Neuronal stem cell (in vitro differentiated cells): ENCODE results near the gene LILRB3.
"Not testable (repeated sequence)": the region's sequence is repeated elsewhere in the genome, so short reads cannot be mapped to it uniquely, and the experiment has no call there.

Source experiments
- DNase-seq: peaks from one replicate; pipeline ENCODE4 v3.0.0-alpha.2; 2013; ENCODE audit warnings: low spot score
- H2AFZ ChIP-seq: one replicate; pipeline ENCODE4 v1.6.1; 2013; ENCODE audit warnings: mild to moderate bottlenecking, low read length, inconsistent platforms
- H2AK5ac ChIP-seq: 2 replicates; pipeline ENCODE4 v1.6.1; 2013; ENCODE audit warnings: low read depth, mild to moderate bottlenecking, inconsistent platforms, low read length, moderate library complexity, mixed read lengths
- H2BK120ac ChIP-seq: 2 replicates; pipeline ENCODE4 v1.6.1; 2013; ENCODE audit warnings: low read depth, mild to moderate bottlenecking, inconsistent platforms, low read length, moderate library complexity, mixed read lengths
- H2BK12ac ChIP-seq: one replicate; pipeline ENCODE4 v1.6.1; 2013; ENCODE audit warnings: low read length, inconsistent platforms
- H2BK15ac ChIP-seq: 2 replicates; pipeline ENCODE4 v1.6.1; 2013; ENCODE audit warnings: mild to moderate bottlenecking, low read length, inconsistent platforms, mixed read lengths
- H2BK5ac ChIP-seq: one replicate; pipeline ENCODE4 v1.6.1; 2013; ENCODE audit warnings: inconsistent platforms, mild to moderate bottlenecking, low read length, moderate library complexity
- H3K14ac ChIP-seq: one replicate; pipeline ENCODE4 v1.6.1; 2013; ENCODE audit warnings: low read length, inconsistent platforms
- H3K18ac ChIP-seq: 2 replicates; pipeline ENCODE4 v1.6.1; 2013; ENCODE audit warnings: low read length, inconsistent platforms
- H3K23ac ChIP-seq: 2 replicates; pipeline ENCODE4 v1.6.1; 2013; ENCODE audit warnings: low read depth, mild to moderate bottlenecking, mixed read lengths, low read length, inconsistent platforms; ENCODE audit not compliant: poor library complexity
- H3K27ac ChIP-seq: replicated peaks from 3 replicates; pipeline ENCODE4 v1.5.1; 2013; ENCODE audit warnings: low read length, inconsistent platforms
- H3K27me3 ChIP-seq, 3 experiments: 2 replicates each; pipeline ENCODE4 v1.6.1; 2013; ENCODE audit warnings: low read length in 3 of 3, mild to moderate bottlenecking in 2 of 3, inconsistent platforms in 1 of 3, low read depth in 1 of 3, mixed read lengths in 1 of 3, moderate library complexity in 1 of 3; ENCODE audit not compliant: control insufficient read depth in 3 of 3, insufficient read depth in 3 of 3
- H3K36me3 ChIP-seq, 2 donors: replicated peaks in 1 of 2; 2 replicates each; pipeline ENCODE4 v1.6.1; 2013; ENCODE audit warnings: low read length in 2 of 2; ENCODE audit not compliant: control insufficient read depth in 2 of 2, insufficient read depth in 2 of 2
- H3K4ac ChIP-seq: 2 replicates; pipeline ENCODE4 v1.6.1; 2013; ENCODE audit warnings: inconsistent platforms, mild to moderate bottlenecking, low read length, moderate library complexity
- H3K4me1 ChIP-seq, 2 donors: 1 replicate in 1 of 2; 2 replicates in 1 of 2; pipeline ENCODE4 v1.6.1; 2013; ENCODE audit warnings: low read length in 2 of 2, low read depth in 1 of 2; ENCODE audit not compliant: control insufficient read depth in 2 of 2, insufficient read depth in 1 of 2
- H3K4me2 ChIP-seq: one replicate; pipeline ENCODE4 v1.6.1; 2013; ENCODE audit warnings: mild to moderate bottlenecking, low read length, inconsistent platforms; ENCODE audit not compliant: insufficient read depth, poor library complexity, severe bottlenecking
- H3K4me3 ChIP-seq, 2 donors: 2 replicates each; pipeline ENCODE4 v1.5.1; 2013; ENCODE audit warnings: low read length in 2 of 2, mild to moderate bottlenecking in 2 of 2, inconsistent platforms in 1 of 2, moderate library complexity in 1 of 2
- H3K79me1 ChIP-seq: one replicate; pipeline ENCODE4 v1.6.1; 2013; ENCODE audit warnings: low read depth, mild to moderate bottlenecking, inconsistent platforms, low read length, moderate library complexity
- H3K9ac ChIP-seq: one replicate; pipeline ENCODE4 v1.6.1; 2013; ENCODE audit warnings: mild to moderate bottlenecking, low read depth, low read length, inconsistent platforms; ENCODE audit not compliant: poor library complexity
- H3K9me3 ChIP-seq, 2 donors: replicated peaks in 1 of 2; 2 replicates each; pipeline versions ENCODE3 to v1.6.1; 2013; ENCODE audit warnings: low read length in 2 of 2, mild to moderate bottlenecking in 2 of 2, inconsistent platforms in 1 of 2, low read depth in 1 of 2, mixed read lengths in 1 of 2, moderate library complexity in 1 of 2; ENCODE audit not compliant: control insufficient read depth in 2 of 2, insufficient read depth in 1 of 2
- H4K8ac ChIP-seq: one replicate; pipeline ENCODE4 v1.6.1; 2013; ENCODE audit warnings: low read depth, mild to moderate bottlenecking, inconsistent platforms, low read length, moderate library complexity
- H4K91ac ChIP-seq: one replicate; pipeline ENCODE4 v1.6.1; 2013; ENCODE audit warnings: low read length, low read depth, mild to moderate bottlenecking, inconsistent platforms; ENCODE audit not compliant: poor library complexity
- WGBS, 2 donors: extraction: QIAGEN DNeasy Blood & Tissue Kit; methylation state at CpG; one replicate each; pipeline ENCODE4 v1.1.7; 2013; ENCODE audit warnings: missing lambda C conversion rate in 2 of 2, mixed read lengths in 1 of 2; ENCODE audit not compliant: insufficient read length in 2 of 2, insufficient replicate concordance in 1 of 2; ENCODE audit errors: extremely low coverage in 2 of 2; 5-methylcytosine and 5-hydroxymethylcytosine counted together

The LILRB3 gene

DNA sequence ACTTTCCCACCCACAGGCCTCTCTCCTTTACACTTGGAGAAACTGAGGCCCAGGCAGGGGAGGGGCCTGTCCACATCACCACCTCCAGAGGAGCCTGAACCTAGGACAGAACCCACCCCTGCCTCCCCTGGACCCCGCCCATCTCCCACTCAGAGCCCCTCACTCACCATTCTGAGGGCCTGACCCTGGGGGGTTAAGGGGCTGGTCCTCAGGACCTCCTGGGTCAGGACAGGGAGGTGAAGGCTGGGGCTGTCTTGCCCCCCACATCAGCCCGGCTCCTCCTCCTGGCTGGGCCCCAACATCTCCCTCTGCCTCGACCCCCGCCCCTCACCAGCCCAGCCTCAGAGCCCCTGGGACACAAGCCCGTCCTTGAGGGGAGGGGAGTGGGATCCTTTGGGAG is 3.1 kb downstream of the LILRB3 start:
- not testable (repeated sequence) for H2AFZ ChIP-seq, H3K9me3 ChIP-seq, H4K91ac ChIP-seq, H2BK120ac ChIP-seq, H3K4me3 ChIP-seq, DNase-seq, H3K4me1 ChIP-seq, H2BK15ac ChIP-seq, H3K23ac ChIP-seq, H2BK5ac ChIP-seq, H3K14ac ChIP-seq, H3K36me3 ChIP-seq, H4K8ac ChIP-seq, H2AK5ac ChIP-seq, H3K79me1 ChIP-seq, H3K9ac ChIP-seq, H3K4ac ChIP-seq, H3K27me3 ChIP-seq, H3K18ac ChIP-seq, H3K27ac ChIP-seq, H3K4me2 ChIP-seq, H2BK12ac ChIP-seq
- no CpG with 5 or more reads among the region's 5 CpGs for WGBS, 2 donors

DNA sequence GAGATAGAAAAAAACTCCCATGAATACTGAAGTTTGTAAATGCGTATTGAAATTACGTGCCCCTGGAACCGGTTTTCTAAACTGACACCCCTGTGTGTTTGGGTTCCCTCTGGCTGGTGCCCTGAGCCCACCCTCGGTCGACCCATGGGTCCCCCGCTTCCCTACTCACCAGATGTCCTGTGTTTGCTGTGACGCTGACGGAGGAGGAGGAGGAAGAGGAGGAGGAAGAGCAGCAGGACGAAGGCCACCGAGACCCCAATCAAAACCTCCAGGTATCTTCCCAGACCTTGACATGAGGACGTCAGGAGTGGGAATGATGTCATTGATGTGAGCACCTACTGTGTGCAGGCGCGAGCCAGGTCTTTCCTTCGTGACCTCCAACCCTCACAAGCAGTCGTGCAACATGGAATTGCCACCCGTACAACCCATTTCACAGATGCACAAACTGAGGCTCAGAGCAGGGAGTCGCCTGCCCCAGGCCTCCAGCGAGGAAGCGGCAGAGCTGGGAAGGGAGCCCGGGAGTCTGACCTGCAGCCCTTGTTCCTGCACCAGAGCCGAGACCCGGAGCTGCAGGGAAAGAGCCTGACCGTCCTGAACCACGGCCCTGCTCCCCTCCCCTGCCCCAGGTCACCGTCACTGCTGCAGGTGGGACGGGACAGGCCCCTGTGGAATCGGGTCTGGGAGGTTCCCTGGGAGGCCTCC is 3.7 kb downstream of the LILRB3 start:
- H3K27me3 ChIP-seq: peaks cover 0 to 2% (median 0%) of the 10 kb centered on the region in 3 experiments
- H3K9ac ChIP-seq: no peak overlapping the region
- peak overlapping the region; percentile 41 for H2BK12ac ChIP-seq
- H2AFZ ChIP-seq: no peak overlapping the region
- no peaks in the 10 kb centered on the region for H3K79me1 ChIP-seq
- H3K27ac ChIP-seq: no peak overlapping the region
- H3K4me1 ChIP-seq: no peaks in the 10 kb centered on the region
- WGBS, 2 donors: no CpG with 5 or more reads among the region's 27 CpGs
- no peak overlapping the region for H3K4me2 ChIP-seq
- H3K4ac ChIP-seq: no peak overlapping the region
- no peak overlapping the region for H3K18ac ChIP-seq
- no peak overlapping the region for H2BK15ac ChIP-seq
- no peak overlapping the region for H4K91ac ChIP-seq
- H2BK120ac ChIP-seq: no peak overlapping the region
- no peak overlapping the region for H3K4me3 ChIP-seq
- no peak overlapping the region for H2AK5ac ChIP-seq
- no peak overlapping the region for H3K23ac ChIP-seq
- no peak overlapping the region for H4K8ac ChIP-seq
- peak overlapping the region; percentile 17 for H3K14ac ChIP-seq
- peaks cover 0 to 2% of the 10 kb centered on the region in 2 donors for H3K9me3 ChIP-seq
- H3K36me3 ChIP-seq: peaks cover 0 to 4% of the 10 kb centered on the region in 2 donors
- no peak for DNase-seq
- H2BK5ac ChIP-seq: no peak overlapping the region

DNA sequence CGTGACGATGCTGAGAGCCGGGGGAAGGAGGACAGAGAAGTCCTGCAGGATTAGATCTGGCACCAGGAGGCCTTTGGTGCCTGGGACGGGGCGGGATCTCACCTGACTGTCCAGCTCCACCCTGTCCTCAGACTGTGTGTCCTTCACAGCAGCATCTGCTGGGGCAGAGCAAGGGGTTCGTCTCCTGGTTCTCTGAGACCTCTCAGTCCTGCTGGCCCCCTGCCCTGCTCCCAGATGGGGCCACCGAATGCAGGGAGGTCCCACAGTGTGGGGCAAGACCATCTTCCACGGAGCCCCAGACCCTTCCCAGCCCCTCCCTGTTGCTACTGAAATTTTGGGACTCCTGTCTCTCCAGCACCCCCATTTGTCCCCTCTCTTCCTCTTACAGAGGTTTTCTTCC is 4.5 kb downstream of the LILRB3 start:
- no peak overlapping the region for H4K91ac ChIP-seq
- no peak overlapping the region for H2BK120ac ChIP-seq
- no peaks in the 10 kb centered on the region for H3K79me1 ChIP-seq
- no peak overlapping the region for H3K18ac ChIP-seq
- no peak overlapping the region for H4K8ac ChIP-seq
- H3K9me3 ChIP-seq: peaks cover 0 to 2% of the 10 kb centered on the region in 2 donors
- no peak overlapping the region for H3K4me3 ChIP-seq
- H2BK5ac ChIP-seq: no peak overlapping the region
- no peaks in the 10 kb centered on the region for H3K4me1 ChIP-seq
- H3K14ac ChIP-seq: no peak overlapping the region
- no peak for DNase-seq
- H2BK12ac ChIP-seq: no peak overlapping the region
- WGBS, 2 donors: no CpG with 5 or more reads among the region's 8 CpGs
- H2AFZ ChIP-seq: no peak overlapping the region
- no peak overlapping the region for H3K9ac ChIP-seq
- H3K36me3 ChIP-seq: peaks cover 0 to 4% of the 10 kb centered on the region in 2 donors
- no peak overlapping the region for H2BK15ac ChIP-seq
- peaks cover 0 to 2% (median 0%) of the 10 kb centered on the region in 3 experiments for H3K27me3 ChIP-seq
- H3K27ac ChIP-seq: no peak overlapping the region
- H2AK5ac ChIP-seq: no peak overlapping the region
- no peak overlapping the region for H3K23ac ChIP-seq
- no peak overlapping the region for H3K4me2 ChIP-seq
- H3K4ac ChIP-seq: no peak overlapping the region

DNA sequence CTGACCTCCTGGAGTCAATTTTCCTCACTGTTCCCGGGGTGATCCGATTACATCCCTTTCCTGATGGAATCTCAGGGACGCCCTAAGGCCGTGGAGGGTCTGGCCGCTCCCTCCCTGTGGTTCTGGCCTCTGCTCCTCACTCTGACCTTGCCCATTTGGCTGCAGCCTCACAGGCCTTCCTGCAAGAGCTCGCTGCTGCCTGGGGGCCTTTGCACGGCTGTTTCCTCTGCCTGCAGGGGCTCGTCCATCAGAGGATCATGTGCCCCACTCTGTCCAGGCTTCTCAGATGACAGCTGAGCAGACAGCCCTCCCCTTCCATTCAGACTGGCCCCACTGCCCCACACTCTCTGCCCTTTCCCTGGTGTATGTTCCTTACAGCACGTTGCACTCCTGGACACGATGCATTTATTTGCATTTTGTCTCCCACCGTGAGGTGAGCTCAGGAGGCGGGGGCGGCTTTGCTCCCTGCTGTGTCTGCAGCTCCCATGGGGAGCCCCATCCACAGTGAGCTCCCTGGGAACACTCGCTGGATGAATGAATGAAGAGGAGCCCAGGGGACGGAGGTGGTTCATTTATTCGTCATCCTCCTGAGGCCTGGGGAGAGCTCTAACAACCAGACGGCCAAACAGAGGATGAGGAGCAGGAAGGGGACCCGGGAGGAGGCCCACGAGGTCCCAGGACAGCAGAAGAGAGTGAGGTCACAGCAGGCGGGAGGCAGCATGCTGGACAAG is 5.1 kb downstream of the LILRB3 start:
- not testable (repeated sequence) for H3K23ac ChIP-seq, H2AFZ ChIP-seq, H2BK5ac ChIP-seq, H3K4me3 ChIP-seq, H3K36me3 ChIP-seq, H2BK15ac ChIP-seq, H2AK5ac ChIP-seq, H4K91ac ChIP-seq, H2BK120ac ChIP-seq, H3K79me1 ChIP-seq, H3K14ac ChIP-seq, H2BK12ac ChIP-seq, H4K8ac ChIP-seq, H3K18ac ChIP-seq, H3K27ac ChIP-seq, H3K4me2 ChIP-seq, H3K4me1 ChIP-seq, DNase-seq, H3K9ac ChIP-seq, H3K9me3 ChIP-seq, H3K4ac ChIP-seq, H3K27me3 ChIP-seq
- WGBS, 2 donors: no CpG with 5 or more reads among the region's 20 CpGs
